Measurements from ENCODE around the gene ZNF646. TPM values are rescaled to one million over a fixed set of nuclear protein-coding genes. Genes with fewer than 3 reads are reported as not detected.

Gene ZNF646
- total and polyA plus RNA-seq, 4 donors: 0.89 to 9.6 (median 4.0) TPM

GRCh38 chr16:31063843-31064611 lies 10.2 kb upstream of the ZNF646 start:
- 93% methylated on average over 56 of the region's 56 CpGs for WGBS
- DNase-seq (ENCODE audit: low spot score): no peak
- TF ChIP-seq RAD21 (IDR thresholded peaks at IDR 0.05) (no peak), TAF1 (conservative IDR thresholded peaks at IDR 0.05) (no peak), RXRA (IDR thresholded peaks at IDR 0.05) (no peak), JUND (IDR thresholded peaks at IDR 0.05) (no peak), FOXA2 (IDR thresholded peaks at IDR 0.05) (no peak)
- TF ChIP-seq, protein P1, sequence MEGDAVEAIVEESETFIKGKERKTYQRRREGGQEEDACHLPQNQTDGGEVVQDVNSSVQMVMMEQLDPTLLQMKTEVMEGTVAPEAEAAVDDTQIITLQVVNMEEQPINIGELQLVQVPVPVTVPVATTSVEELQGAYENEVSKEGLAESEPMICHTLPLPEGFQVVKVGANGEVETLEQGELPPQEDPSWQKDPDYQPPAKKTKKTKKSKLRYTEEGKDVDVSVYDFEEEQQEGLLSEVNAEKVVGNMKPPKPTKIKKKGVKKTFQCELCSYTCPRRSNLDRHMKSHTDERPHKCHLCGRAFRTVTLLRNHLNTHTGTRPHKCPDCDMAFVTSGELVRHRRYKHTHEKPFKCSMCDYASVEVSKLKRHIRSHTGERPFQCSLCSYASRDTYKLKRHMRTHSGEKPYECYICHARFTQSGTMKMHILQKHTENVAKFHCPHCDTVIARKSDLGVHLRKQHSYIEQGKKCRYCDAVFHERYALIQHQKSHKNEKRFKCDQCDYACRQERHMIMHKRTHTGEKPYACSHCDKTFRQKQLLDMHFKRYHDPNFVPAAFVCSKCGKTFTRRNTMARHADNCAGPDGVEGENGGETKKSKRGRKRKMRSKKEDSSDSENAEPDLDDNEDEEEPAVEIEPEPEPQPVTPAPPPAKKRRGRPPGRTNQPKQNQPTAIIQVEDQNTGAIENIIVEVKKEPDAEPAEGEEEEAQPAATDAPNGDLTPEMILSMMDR (IDR thresholded peaks at IDR 0.05; ENCODE audit: low read depth, low read length, missing input control): no peak
- H3K4me3 ChIP-seq (ENCODE audit: low read depth in 1 of 3, low read length in 3 of 3): no peak overlapping the region
- no peaks in the 10 kb centered on the region for H3K27me3 ChIP-seq (ENCODE audit: control insufficient read depth in 4 of 4, insufficient read depth in 4 of 4, low read length in 3 of 4)
- no peak overlapping the region for H3K27ac ChIP-seq (ENCODE audit: low read depth in 1 of 2, low read length in 2 of 2)
- H3K36me3 ChIP-seq (ENCODE audit: control insufficient read depth in 4 of 4, insufficient read depth in 3 of 4, low read depth in 1 of 4, low read length in 3 of 4): peaks cover 0 to 14% (median 7%) of the 10 kb centered on the region in 4 donors
- no peaks in the 10 kb centered on the region for H3K9me3 ChIP-seq (ENCODE audit: control insufficient read depth in 4 of 4, low read length in 3 of 4)
- no peak overlapping the region for H3K9ac ChIP-seq (ENCODE audit: low read depth in 1 of 2, low read length in 2 of 2)
- no peaks in the 10 kb centered on the region for H3K4me1 ChIP-seq (ENCODE audit: control insufficient read depth in 4 of 4, insufficient read depth in 4 of 4, low read length in 3 of 4)

DNA sequence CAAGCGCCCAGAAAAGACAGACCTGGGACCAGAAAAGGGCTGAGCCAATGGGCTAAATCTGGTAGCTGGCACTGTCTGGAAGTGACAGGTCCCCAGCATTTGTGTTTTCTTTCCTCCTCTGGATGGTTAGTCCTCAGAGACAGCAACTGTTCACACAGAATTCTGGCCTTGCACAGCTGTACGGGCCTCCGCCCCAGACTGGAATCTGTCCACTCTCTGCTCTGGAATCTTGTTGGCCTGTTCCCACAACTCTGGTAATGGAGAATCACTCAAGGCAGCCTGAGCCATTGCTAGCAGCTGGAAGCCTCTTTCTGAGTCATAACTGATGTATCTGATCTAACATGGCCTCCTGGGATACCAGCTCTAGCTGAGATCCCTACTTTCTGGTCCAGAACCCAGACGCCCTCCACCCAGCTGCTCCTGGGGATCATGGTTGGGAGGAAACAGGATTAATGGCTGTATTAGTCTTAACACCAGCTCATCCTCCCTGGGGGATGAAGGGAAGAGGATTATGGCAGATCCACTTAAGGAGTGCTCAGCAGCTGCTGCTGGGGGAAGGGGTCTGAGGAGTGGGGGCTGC lies 9.2 kb upstream of the ZNF646 start:
- Histone ChIP-seq H3K27me3 (ENCODE audit: control insufficient read depth in 4 of 4, insufficient read depth in 4 of 4, low read length in 3 of 4) (no peaks in the 10 kb centered on the region), H3K9ac (ENCODE audit: low read depth in 1 of 2, low read length in 2 of 2) (no peak overlapping the region), H3K4me1 (ENCODE audit: control insufficient read depth in 4 of 4, insufficient read depth in 4 of 4, low read length in 3 of 4) (no peaks in the 10 kb centered on the region), H3K4me3 (ENCODE audit: low read depth in 1 of 3, low read length in 3 of 3) (no peak overlapping the region), H3K36me3 (ENCODE audit: control insufficient read depth in 4 of 4, insufficient read depth in 3 of 4, low read depth in 1 of 4, low read length in 3 of 4) (peaks cover 0 to 14% (median 7%) of the 10 kb centered on the region in 4 donors), H3K9me3 (ENCODE audit: control insufficient read depth in 4 of 4, low read length in 3 of 4) (no peaks in the 10 kb centered on the region), H3K27ac (ENCODE audit: low read depth in 1 of 2, low read length in 2 of 2) (no peak overlapping the region)
- 89% methylated on average over 4 of the region's 4 CpGs for WGBS
- TF ChIP-seq HNF4A (conservative IDR thresholded peaks at IDR 0.05) (no peak), MAX (IDR thresholded peaks at IDR 0.05) (no peak), ZBTB33 (IDR thresholded peaks at IDR 0.05) (no peak), EGR1 (IDR thresholded peaks at IDR 0.05; ENCODE audit: low read depth in 2 of 2) (no peak), JUND (IDR thresholded peaks at IDR 0.05) (no peak), YY1 (IDR thresholded peaks at IDR 0.05) (no peak), FOXA1 (IDR thresholded peaks at IDR 0.05) (no peak), RAD21 (IDR thresholded peaks at IDR 0.05) (no peak), RXRA (IDR thresholded peaks at IDR 0.05) (no peak), GABPA (IDR thresholded peaks at IDR 0.05 in 1 of 2, conservative IDR thresholded peaks at IDR 0.05 in 1 of 2) (no peak), NR2F2 (IDR thresholded peaks at IDR 0.05) (no peak), TAF1 (conservative IDR thresholded peaks at IDR 0.05) (no peak), REST (IDR thresholded peaks at IDR 0.05) (no peak)
- TF ChIP-seq, protein P1 (IDR thresholded peaks at IDR 0.05; ENCODE audit: low read depth, low read length, missing input control): no peak
- DNase-seq (ENCODE audit: low spot score): no peak

Measured in liver (tissue), 9 donors.